Measurements from ENCODE around the gene RANBP9.

DNA sequence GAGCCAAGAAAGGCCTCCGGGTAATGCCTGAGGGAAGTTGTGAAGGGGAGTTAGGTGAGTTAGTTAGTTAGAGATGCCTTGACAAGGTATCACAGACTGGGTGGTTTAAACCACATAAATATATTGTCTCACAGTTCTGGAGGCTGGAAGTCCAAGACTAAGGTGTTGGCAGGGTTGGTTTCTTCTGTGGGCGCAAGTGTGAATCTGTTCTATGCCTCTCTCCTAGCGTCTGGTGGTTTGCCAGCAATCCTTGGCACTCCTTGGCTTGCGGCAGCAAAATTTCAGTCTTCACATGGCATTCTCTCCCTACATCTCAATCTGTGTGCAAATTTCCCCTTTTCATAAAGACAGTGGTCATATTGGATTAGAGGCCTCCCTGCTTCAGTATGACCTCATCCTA, 29.7 kb upstream of the RANBP9 start:
- TF ChIP-seq, protein P1, sequence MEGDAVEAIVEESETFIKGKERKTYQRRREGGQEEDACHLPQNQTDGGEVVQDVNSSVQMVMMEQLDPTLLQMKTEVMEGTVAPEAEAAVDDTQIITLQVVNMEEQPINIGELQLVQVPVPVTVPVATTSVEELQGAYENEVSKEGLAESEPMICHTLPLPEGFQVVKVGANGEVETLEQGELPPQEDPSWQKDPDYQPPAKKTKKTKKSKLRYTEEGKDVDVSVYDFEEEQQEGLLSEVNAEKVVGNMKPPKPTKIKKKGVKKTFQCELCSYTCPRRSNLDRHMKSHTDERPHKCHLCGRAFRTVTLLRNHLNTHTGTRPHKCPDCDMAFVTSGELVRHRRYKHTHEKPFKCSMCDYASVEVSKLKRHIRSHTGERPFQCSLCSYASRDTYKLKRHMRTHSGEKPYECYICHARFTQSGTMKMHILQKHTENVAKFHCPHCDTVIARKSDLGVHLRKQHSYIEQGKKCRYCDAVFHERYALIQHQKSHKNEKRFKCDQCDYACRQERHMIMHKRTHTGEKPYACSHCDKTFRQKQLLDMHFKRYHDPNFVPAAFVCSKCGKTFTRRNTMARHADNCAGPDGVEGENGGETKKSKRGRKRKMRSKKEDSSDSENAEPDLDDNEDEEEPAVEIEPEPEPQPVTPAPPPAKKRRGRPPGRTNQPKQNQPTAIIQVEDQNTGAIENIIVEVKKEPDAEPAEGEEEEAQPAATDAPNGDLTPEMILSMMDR (IDR thresholded peaks at IDR 0.05): no peak
- no peak for TF ChIP-seq POLR2A (IDR thresholded peaks at IDR 0.05)

Data from right lobe of liver (tissue), 4 donors.